ENCODE data around the gene CACNA1B. TPM values are rescaled to one million over a fixed set of nuclear protein-coding genes. Genes with fewer than 3 reads are reported as not detected.
"Not testable (repeated sequence)": the region's sequence is repeated elsewhere in the genome, so short reads cannot be mapped to it uniquely, and the experiment has no call there.

The CACNA1B gene
- total RNA-seq, 1 donor from 2014 or later, result 3.1 TPM

DNA sequence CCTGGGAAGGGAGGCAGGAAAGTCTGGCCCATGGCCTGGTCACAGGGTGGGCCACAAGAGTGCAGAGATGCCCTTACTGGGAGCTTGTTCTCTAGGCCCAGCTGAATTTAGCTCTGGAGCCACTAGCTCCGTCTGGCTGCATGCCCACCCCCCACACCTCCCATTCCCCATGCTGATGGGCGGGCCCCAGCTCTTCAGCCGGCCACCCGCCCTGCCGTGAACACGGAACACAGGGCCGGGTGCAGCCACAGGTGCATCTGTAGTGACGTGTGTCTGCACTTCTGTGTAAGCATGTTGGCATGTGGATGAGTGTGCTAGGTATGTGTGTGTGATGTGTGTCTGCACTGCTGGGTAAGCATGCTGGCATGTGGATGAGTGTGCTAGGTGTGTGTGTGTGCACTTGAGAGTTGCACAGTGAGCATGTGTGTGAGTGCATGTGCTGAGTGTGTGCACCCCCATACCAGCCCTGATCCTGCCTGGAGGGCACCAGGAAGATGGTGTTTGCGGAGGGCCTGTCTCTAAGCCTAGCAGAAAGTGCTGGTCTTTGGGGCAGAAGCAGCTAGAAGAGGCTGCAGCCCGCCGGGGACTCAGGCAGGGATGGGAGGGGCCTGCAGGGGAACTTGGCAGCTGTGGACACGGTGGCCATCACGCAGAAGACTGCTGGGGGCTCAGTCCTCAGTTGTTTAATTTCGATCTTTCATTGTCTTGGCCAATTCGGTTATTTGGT lies 136.4 kb downstream of the CACNA1B start:
- Mint-ChIP-seq H3K4me1 (no peaks in the 10 kb centered on the region), H3K36me3 (ENCODE audit: low read depth) (no peaks in the 10 kb centered on the region), H3K9me3 (no peaks in the 10 kb centered on the region), H3K27me3 (ENCODE audit: low read depth) (no peaks in the 10 kb centered on the region), H3K27ac (ENCODE audit: unreplicated experiment) (no peak overlapping the region), H3K4me3 (no peak overlapping the region)
- TF ChIP-seq, protein P1, sequence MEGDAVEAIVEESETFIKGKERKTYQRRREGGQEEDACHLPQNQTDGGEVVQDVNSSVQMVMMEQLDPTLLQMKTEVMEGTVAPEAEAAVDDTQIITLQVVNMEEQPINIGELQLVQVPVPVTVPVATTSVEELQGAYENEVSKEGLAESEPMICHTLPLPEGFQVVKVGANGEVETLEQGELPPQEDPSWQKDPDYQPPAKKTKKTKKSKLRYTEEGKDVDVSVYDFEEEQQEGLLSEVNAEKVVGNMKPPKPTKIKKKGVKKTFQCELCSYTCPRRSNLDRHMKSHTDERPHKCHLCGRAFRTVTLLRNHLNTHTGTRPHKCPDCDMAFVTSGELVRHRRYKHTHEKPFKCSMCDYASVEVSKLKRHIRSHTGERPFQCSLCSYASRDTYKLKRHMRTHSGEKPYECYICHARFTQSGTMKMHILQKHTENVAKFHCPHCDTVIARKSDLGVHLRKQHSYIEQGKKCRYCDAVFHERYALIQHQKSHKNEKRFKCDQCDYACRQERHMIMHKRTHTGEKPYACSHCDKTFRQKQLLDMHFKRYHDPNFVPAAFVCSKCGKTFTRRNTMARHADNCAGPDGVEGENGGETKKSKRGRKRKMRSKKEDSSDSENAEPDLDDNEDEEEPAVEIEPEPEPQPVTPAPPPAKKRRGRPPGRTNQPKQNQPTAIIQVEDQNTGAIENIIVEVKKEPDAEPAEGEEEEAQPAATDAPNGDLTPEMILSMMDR (conservative IDR thresholded peaks at IDR 0.05), result no peak
- DNase-seq (ENCODE audit: low read depth, low spot score), result no peak

DNA sequence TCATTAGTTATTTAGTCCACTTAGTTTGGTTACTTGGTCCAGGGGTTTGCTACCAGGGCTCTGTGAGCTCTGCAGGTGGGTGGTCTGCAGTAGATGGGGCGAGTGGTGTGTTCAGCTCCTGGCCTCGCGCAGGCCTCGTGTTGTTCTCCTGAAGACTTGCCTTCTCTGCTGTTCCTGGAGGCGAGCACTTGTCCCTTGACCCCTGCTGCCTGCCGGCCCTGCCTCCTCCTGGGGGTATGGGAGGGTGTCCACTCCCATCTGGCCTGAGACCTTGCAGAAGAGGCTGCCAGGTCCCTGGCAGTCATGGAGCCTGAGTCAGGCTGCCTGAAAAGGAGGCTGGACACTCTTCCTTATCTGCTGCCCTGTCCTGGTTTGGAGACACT lies 137.0 kb downstream of the CACNA1B start:
- H3K27me3 Mint-ChIP-seq (ENCODE audit: low read depth), result no peaks in the 10 kb centered on the region
- no peaks in the 10 kb centered on the region for H3K36me3 Mint-ChIP-seq (ENCODE audit: low read depth)
- H3K4me1 Mint-ChIP-seq, result no peaks in the 10 kb centered on the region
- H3K9me3 Mint-ChIP-seq, result no peaks in the 10 kb centered on the region
- no peak for DNase-seq (ENCODE audit: low read depth, low spot score)
- no peak overlapping the region for H3K4me3 Mint-ChIP-seq
- TF ChIP-seq, protein P1 (conservative IDR thresholded peaks at IDR 0.05), result no peak
- no peak overlapping the region for H3K27ac Mint-ChIP-seq (ENCODE audit: unreplicated experiment)

DNA sequence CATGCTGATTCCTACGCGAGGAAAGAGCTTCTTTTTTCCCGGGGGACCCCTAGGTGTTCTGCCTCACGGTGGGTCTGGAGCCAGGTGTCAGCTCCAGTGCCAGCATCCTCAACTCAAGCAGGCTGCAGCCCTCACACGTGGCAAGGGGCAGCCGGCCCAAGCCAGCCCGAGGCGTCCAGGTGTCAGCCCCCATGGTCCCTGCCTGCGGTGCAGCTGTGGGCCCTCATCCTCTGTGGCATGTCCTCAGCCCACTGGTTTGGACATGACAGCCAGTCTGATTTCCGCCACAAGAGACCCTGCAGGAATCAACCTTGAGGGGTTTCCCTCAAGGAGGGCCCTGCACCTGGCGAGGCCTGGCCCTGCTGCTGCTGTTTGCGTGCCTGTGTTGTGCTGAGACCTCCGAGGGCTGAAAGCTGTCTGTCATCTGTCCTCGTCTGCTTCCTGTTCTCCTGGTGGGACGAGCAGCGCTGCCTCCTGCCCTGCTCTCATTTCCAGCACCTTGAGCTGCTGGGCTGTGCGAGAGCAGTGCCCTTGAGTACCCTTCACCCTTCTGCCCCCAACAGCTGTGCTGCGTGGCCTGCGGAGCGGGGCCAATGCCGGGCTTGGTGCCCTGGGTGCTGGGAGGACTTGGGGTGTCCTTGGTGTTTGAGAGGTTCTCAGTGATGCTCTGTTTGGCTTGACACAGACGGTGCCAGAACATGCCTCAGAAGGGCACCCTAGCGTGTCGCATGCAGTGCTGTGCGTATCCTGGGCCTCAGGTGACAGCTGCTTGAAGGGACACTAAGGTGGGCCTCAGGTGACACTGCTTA lies 137.6 kb downstream of the CACNA1B start:
- no peaks in the 10 kb centered on the region for H3K4me1 Mint-ChIP-seq
- H3K27ac Mint-ChIP-seq (ENCODE audit: unreplicated experiment), result no peak overlapping the region
- no peak for DNase-seq (ENCODE audit: low read depth, low spot score)
- H3K36me3 Mint-ChIP-seq (ENCODE audit: low read depth), result no peaks in the 10 kb centered on the region
- TF ChIP-seq, protein P1 (conservative IDR thresholded peaks at IDR 0.05), result no peak
- no peak overlapping the region for H3K4me3 Mint-ChIP-seq
- peaks cover 2% of the 10 kb centered on the region for H3K27me3 Mint-ChIP-seq (ENCODE audit: low read depth)
- no peaks in the 10 kb centered on the region for H3K9me3 Mint-ChIP-seq

DNA sequence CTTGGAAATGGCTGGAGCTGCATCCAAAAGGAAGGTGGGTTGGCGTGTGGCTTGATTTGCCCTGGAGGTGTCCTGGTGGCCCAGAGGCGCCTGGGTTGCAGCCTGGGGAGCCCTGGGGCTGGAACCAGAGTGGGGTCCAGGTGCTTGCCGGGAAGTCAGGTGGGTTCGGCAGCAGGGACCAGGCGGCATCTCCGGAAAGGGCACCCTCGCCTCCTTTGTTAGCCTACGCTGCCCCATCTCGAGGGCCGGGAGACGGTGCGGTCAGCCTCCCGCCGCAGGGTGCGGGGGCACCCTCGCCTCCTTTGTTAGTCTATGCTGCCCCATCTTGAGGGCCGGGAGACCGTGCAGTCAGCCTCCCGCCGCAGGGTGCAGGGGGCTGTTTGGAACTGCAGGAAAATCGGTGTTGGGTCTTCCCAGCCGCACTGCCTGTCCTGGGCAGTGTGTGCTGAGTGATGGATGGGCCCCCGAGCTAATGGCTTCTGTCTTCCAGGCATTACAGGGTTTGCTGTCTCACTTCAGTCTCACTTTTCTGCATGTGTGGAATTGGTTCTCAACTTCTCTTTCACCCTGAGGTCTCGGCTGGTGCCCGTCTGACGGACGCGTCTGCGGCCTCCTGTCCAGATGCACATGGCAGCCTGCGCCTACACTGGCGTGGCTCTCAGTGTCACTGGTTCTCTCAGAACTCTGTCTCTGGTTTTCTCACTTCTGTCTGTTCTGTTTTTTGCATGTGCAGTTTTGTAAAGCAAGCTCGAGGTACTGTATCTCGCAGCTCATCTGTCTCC lies 139.0 kb downstream of the CACNA1B start:
- no peaks in the 10 kb centered on the region for H3K4me1 Mint-ChIP-seq
- H3K4me3 Mint-ChIP-seq, result no peak overlapping the region
- no peaks in the 10 kb centered on the region for H3K36me3 Mint-ChIP-seq (ENCODE audit: low read depth)
- no peak overlapping the region for H3K27ac Mint-ChIP-seq (ENCODE audit: unreplicated experiment)
- no peak for DNase-seq (ENCODE audit: low read depth, low spot score)
- peaks cover 11% of the 10 kb centered on the region for H3K27me3 Mint-ChIP-seq (ENCODE audit: low read depth)
- H3K9me3 Mint-ChIP-seq, result no peaks in the 10 kb centered on the region
- TF ChIP-seq, protein P1 (conservative IDR thresholded peaks at IDR 0.05), result no peak

DNA sequence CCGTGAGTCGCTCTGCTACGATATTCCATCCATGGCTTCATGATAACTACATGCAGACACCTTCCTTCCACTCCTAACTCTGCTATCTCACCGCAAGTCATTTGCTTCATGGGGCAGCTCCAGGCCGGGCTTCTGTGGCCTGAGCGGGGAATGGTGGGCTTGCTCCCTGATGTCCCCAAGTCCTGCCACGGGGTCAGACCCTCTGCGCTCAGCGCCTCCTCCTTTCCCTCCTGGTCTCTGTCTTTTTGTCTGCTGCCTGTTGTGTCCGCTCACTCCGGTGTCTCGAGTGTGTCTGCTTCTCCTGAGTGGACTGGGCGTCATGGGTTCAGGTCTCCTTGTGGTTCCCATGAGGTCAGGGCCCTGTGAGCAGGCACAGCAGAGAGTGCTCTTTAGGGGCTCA lies 139.6 kb downstream of the CACNA1B start:
- DNase-seq (ENCODE audit: low read depth, low spot score), result no peak
- H3K4me1 Mint-ChIP-seq, result no peaks in the 10 kb centered on the region
- no peaks in the 10 kb centered on the region for H3K9me3 Mint-ChIP-seq
- no peaks in the 10 kb centered on the region for H3K36me3 Mint-ChIP-seq (ENCODE audit: low read depth)
- TF ChIP-seq, protein P1 (conservative IDR thresholded peaks at IDR 0.05), result no peak
- H3K27me3 Mint-ChIP-seq (ENCODE audit: low read depth), result peaks cover 17% of the 10 kb centered on the region
- no peak overlapping the region for H3K4me3 Mint-ChIP-seq
- H3K27ac Mint-ChIP-seq (ENCODE audit: unreplicated experiment), result peak overlapping the region; percentile 8

DNA sequence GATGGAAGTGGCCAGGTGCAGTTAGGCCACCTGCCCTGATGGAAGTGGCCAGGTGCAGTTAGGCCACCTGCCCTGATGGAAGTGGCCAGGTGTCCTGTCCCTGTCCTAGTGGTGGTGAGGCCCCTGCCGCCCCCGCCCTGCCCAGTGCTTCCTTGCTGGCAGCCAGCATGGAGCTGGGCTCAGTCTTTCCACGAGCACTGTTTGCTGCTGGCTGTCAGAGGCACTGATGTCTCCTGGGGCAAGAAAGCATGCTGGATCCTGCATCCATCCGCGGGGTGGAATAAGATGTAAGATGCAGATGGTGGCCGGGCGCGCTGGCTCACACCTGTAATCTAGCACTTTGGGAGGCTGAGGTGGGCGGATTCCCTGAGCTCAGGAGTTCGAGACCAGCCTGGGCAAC lies 141.9 kb downstream of the CACNA1B start:
- H3K36me3 Mint-ChIP-seq (ENCODE audit: low read depth); H3K4me1 Mint-ChIP-seq; DNase-seq (ENCODE audit: low read depth, low spot score); H3K9me3 Mint-ChIP-seq; H3K4me3 Mint-ChIP-seq; H3K27ac Mint-ChIP-seq (ENCODE audit: unreplicated experiment): not testable (repeated sequence)
- peaks cover 35% of the 10 kb centered on the region for H3K27me3 Mint-ChIP-seq (ENCODE audit: low read depth)

Measured in neural crest cell (in vitro differentiated cells).